Measurements from ENCODE around the gene GALK2. TPM values are rescaled to one million over a fixed set of nuclear protein-coding genes. Genes with fewer than 3 reads are reported as not detected.
"Not testable (repeated sequence)": the region's sequence is repeated elsewhere in the genome, so short reads cannot be mapped to it uniquely, and the experiment has no call there.

GALK2 gene
- polyA plus RNA-seq, 4 donors: 23.9 to 34.6 (median 27.1) TPM

- DNase-seq (ENCODE audit: low read depth in 4 of 4, low spot score in 3 of 4): no peak
Measured at GRCh38 chr15:49315391-49315823, 145.4 kb downstream of the GALK2 start.

- no peak for DNase-seq (ENCODE audit: low read depth in 4 of 4, low spot score in 3 of 4)
Measured at GRCh38 chr15:49320351-49320750, 150.3 kb downstream of the GALK2 start.

- no peak for DNase-seq (ENCODE audit: low read depth in 4 of 4, low spot score in 3 of 4)
Measured at GRCh38 chr15:49323207-49323606, 153.2 kb downstream of the GALK2 start.

- no peak for DNase-seq (ENCODE audit: low read depth in 4 of 4, low spot score in 3 of 4)
Measured at GRCh38 chr15:49327927-49328326, 157.9 kb downstream of the GALK2 start.

- no peak for DNase-seq (ENCODE audit: low read depth in 4 of 4, low spot score in 3 of 4)
Measured at GRCh38 chr15:49328941-49329340, 158.9 kb downstream of the GALK2 start.

GRCh38 chr15:49330166-49330565, 160.1 kb downstream of the GALK2 start:
- DNase-seq (ENCODE audit: low read depth in 4 of 4, low spot score in 3 of 4): no peak

GRCh38 chr15:49331442-49331841, 161.4 kb downstream of the GALK2 start:
- DNase-seq (ENCODE audit: low read depth in 4 of 4, low spot score in 3 of 4): no peak

GRCh38 chr15:49331951-49332350, 161.9 kb downstream of the GALK2 start:
- DNase-seq (ENCODE audit: low read depth in 4 of 4, low spot score in 3 of 4): no peak

GRCh38 chr15:49339656-49340055, 169.6 kb downstream of the GALK2 start:
- DNase-seq (ENCODE audit: low read depth in 4 of 4, low spot score in 3 of 4): no peak

GRCh38 chr15:49343546-49343945, 173.5 kb downstream of the GALK2 start:
- no peak for DNase-seq (ENCODE audit: low read depth in 4 of 4, low spot score in 3 of 4)

- DNase-seq (ENCODE audit: low read depth in 4 of 4, low spot score in 3 of 4): not testable (repeated sequence)
Measured at GRCh38 chr15:49354439-49354838, 184.4 kb downstream of the GALK2 start.

GRCh38 chr15:49361370-49361769, 191.3 kb downstream of the GALK2 start:
- no peak for DNase-seq (ENCODE audit: low read depth in 4 of 4, low spot score in 3 of 4)

- no peak for DNase-seq (ENCODE audit: low read depth in 4 of 4, low spot score in 3 of 4)
Measured at GRCh38 chr15:49366496-49366895, 196.4 kb downstream of the GALK2 start.

- no peak for DNase-seq (ENCODE audit: low read depth in 4 of 4, low spot score in 3 of 4)
Measured at GRCh38 chr15:49370782-49371181, 200.7 kb downstream of the GALK2 start.

- no peak for DNase-seq (ENCODE audit: low read depth in 4 of 4, low spot score in 3 of 4)
Measured at GRCh38 chr15:49372366-49372765, 202.3 kb downstream of the GALK2 start.

GRCh38 chr15:49379996-49380395, 209.9 kb downstream of the GALK2 start:
- no peak for DNase-seq (ENCODE audit: low read depth in 4 of 4, low spot score in 3 of 4)

GRCh38 chr15:49380912-49381311, 210.9 kb downstream of the GALK2 start:
- no peak for DNase-seq (ENCODE audit: low read depth in 4 of 4, low spot score in 3 of 4)

Other genes starting within 250 kb of the GALK2 start
- 1 to 10 TPM; 2.8 to 5.8 (median 3.7) TPM for gene SHC4, start 206.3 kb upstream of the GALK2 start, polyA plus RNA-seq (ENCODE audit: insufficient read length in 4 of 4)
- gene SECISBP2L, start 123.8 kb upstream of the GALK2 start, polyA plus RNA-seq (ENCODE audit: insufficient read length in 4 of 4): 10 to 100 TPM; 44.6 to 61.9 (median 55.3) TPM
- 100 to 1,000 TPM in 2 of 4 donors, 10 to 100 TPM in 2; 87.2 to 132 (median 104) TPM for gene COPS2, start 14.6 kb upstream of the GALK2 start, polyA plus RNA-seq (ENCODE audit: insufficient read length in 4 of 4)